HG03159 (cell line): ENCODE measurements around the gene SLC5A1.
"Not testable (repeated sequence)": the region's sequence is repeated elsewhere in the genome, so short reads cannot be mapped to it uniquely, and the experiment has no call there.

Experiments
- ATAC-seq: cut with Tn5 transposase; IDR thresholded peaks from one replicate; pipeline ENCODE4 v1.9.1; 2021; ENCODE audit warnings: mild to moderate bottlenecking, moderate library complexity; ENCODE audit not compliant: unreplicated experiment

The SLC5A1 gene

GRCh38 chr22:32142600-32142999 is 99.5 kb downstream of the SLC5A1 start:
- ATAC-seq: no peak

GRCh38 chr22:32144496-32145274 is 101.6 kb downstream of the SLC5A1 start:
- no peak for ATAC-seq

- ATAC-seq: not testable (repeated sequence)
Observed at GRCh38 chr22:32147128-32147527, 104.1 kb downstream of the SLC5A1 start.

- not testable (repeated sequence) for ATAC-seq
Observed at GRCh38 chr22:32148372-32148771, 105.3 kb downstream of the SLC5A1 start.

GRCh38 chr22:32150647-32151046 is 107.6 kb downstream of the SLC5A1 start:
- not testable (repeated sequence) for ATAC-seq

GRCh38 chr22:32151641-32152040 is 108.6 kb downstream of the SLC5A1 start:
- ATAC-seq: not testable (repeated sequence)

- not testable (repeated sequence) for ATAC-seq
Observed at GRCh38 chr22:32154727-32155126, 111.7 kb downstream of the SLC5A1 start.

- not testable (repeated sequence) for ATAC-seq
Observed at GRCh38 chr22:32157632-32158031, 114.6 kb downstream of the SLC5A1 start.

GRCh38 chr22:32158712-32159533 is 115.9 kb downstream of the SLC5A1 start, which contains the start of gene C22orf42:
C22orf42 (minus strand) TSS chr22:32159303; CDS start chr22:32159215, 88 bp downstream.
- no peak for ATAC-seq

- not testable (repeated sequence) for ATAC-seq
Observed at GRCh38 chr22:32160411-32160810, 117.3 kb downstream of the SLC5A1 start.
